ENCODE measurements around the gene GNAI2.

GNAI2 gene

GRCh38 chr3:50286322-50287227, 50.6 kb downstream of the GNAI2 start:
- no peak for DNase-seq

GRCh38 chr3:50287262-50287661, 51.3 kb downstream of the GNAI2 start:
- DNase-seq, result no peak

GRCh38 chr3:50288387-50289007, 52.5 kb downstream of the GNAI2 start:
- no peak for DNase-seq

GRCh38 chr3:50289130-50289529, 53.1 kb downstream of the GNAI2 start:
- DNase-seq, result no peak

GRCh38 chr3:50290161-50290641, 54.2 kb downstream of the GNAI2 start:
- no peak for DNase-seq

GRCh38 chr3:50292159-50293078, 56.4 kb downstream of the GNAI2 start, which contains the start of gene IFRD2:
IFRD2 (minus strand) TSS chr3:50292429; CDS start chr3:50292274, 155 bp downstream.
- DNase-seq, result peak; percentile 92

- no peak for DNase-seq
Observed at GRCh38 chr3:50293079-50293801, 57.2 kb downstream of the GNAI2 start.

- no peak for DNase-seq
Observed at GRCh38 chr3:50294089-50294488, 58.1 kb downstream of the GNAI2 start.

GRCh38 chr3:50294492-50295403, 58.7 kb downstream of the GNAI2 start:
- no peak for DNase-seq

- no peak for DNase-seq
Observed at GRCh38 chr3:50295553-50296431, 59.8 kb downstream of the GNAI2 start.

GRCh38 chr3:50296721-50297383, 60.8 kb downstream of the GNAI2 start:
- no peak for DNase-seq

- DNase-seq, result no peak
Observed at GRCh38 chr3:50297384-50297775, 61.4 kb downstream of the GNAI2 start.

GRCh38 chr3:50297896-50298725, 62.1 kb downstream of the GNAI2 start:
- no peak for DNase-seq

GRCh38 chr3:50298836-50299637, 63.0 kb downstream of the GNAI2 start, which contains the start of the genes HYAL3 and NAA80:
HYAL3 (minus strand) TSS chr3:50299405; CDS start chr3:50295602, 3,803 bp downstream.
NAA80 (minus strand) TSS chr3:50299405; CDS start chr3:50297463, 1,942 bp downstream.
- DNase-seq, result peak; percentile 89

GRCh38 chr3:50299638-50299928, 63.6 kb downstream of the GNAI2 start:
- no peak for DNase-seq

- DNase-seq, result peak; percentile 25
Observed at GRCh38 chr3:50299929-50300680, 64.1 kb downstream of the GNAI2 start.

Data from SIG-M5 (cell line).